ENCODE data around the gene CEP44.

The CEP44 gene

GRCh38 chr4:174275101-174275500 lies 8.6 kb upstream of the CEP44 start:
- in situ Hi-C loops (cut with MboI; ENCODE audit: low sequenced_read_pairs, unreplicated experiment) = no loop called here
- TF ChIP-seq CTCF (IDR thresholded peaks at IDR 0.05; ENCODE audit: borderline replicate concordance, control extremely low read depth, extremely low read depth, insufficient read depth, missing control alignments) = no peak

GRCh38 chr4:174277433-174277832 lies 6.3 kb upstream of the CEP44 start:
- DNase-seq (ENCODE audit: low spot score) = no peak
- in situ Hi-C loops (cut with MboI; ENCODE audit: low sequenced_read_pairs, unreplicated experiment) = no loop called here
- no peak for TF ChIP-seq CTCF (IDR thresholded peaks at IDR 0.05; ENCODE audit: borderline replicate concordance, control extremely low read depth, extremely low read depth, insufficient read depth, missing control alignments)

More at GRCh38 chr4:174275101-174275500, 8.6 kb upstream of the CEP44 start:
- no peak for DNase-seq (ENCODE audit: low spot score)

- DNase-seq (ENCODE audit: low spot score) = no peak
- TF ChIP-seq CTCF (IDR thresholded peaks at IDR 0.05; ENCODE audit: borderline replicate concordance, control extremely low read depth, extremely low read depth, insufficient read depth, missing control alignments) = no peak
- in situ Hi-C loops (cut with MboI; ENCODE audit: low sequenced_read_pairs, unreplicated experiment) = no loop called here
Measured at GRCh38 chr4:174278467-174278866, 5.2 kb upstream of the CEP44 start.

- TF ChIP-seq CTCF (IDR thresholded peaks at IDR 0.05; ENCODE audit: borderline replicate concordance, control extremely low read depth, extremely low read depth, insufficient read depth, missing control alignments) = no peak
- no peak for DNase-seq (ENCODE audit: low spot score)
- in situ Hi-C loops (cut with MboI; ENCODE audit: low sequenced_read_pairs, unreplicated experiment) = no loop called here
Measured at GRCh38 chr4:174279433-174280155, 4.1 kb upstream of the CEP44 start.

- in situ Hi-C loops (cut with MboI; ENCODE audit: low sequenced_read_pairs, unreplicated experiment) = no loop called here
- no peak for DNase-seq (ENCODE audit: low spot score)
- no peak for TF ChIP-seq CTCF (IDR thresholded peaks at IDR 0.05; ENCODE audit: borderline replicate concordance, control extremely low read depth, extremely low read depth, insufficient read depth, missing control alignments)
Measured at GRCh38 chr4:174281182-174281737, 2.5 kb upstream of the CEP44 start.

GRCh38 chr4:174281901-174282300 lies 1.8 kb upstream of the CEP44 start:
- in situ Hi-C loops (cut with MboI; ENCODE audit: low sequenced_read_pairs, unreplicated experiment) = no loop called here
- DNase-seq (ENCODE audit: low spot score) = no peak
- TF ChIP-seq CTCF (IDR thresholded peaks at IDR 0.05; ENCODE audit: borderline replicate concordance, control extremely low read depth, extremely low read depth, insufficient read depth, missing control alignments) = no peak

Data from GM13976 (cell line).